Measurements from ENCODE around the gene SLC22A5.
"Not testable (repeated sequence)": the region's sequence is repeated elsewhere in the genome, so short reads cannot be mapped to it uniquely, and the experiment has no call there.

Gene SLC22A5

GRCh38 chr5:132435447-132435846 is 65.9 kb downstream of the SLC22A5 start:
- ChIA-PET POLR2A (no interaction called here), CTCF (interaction anchor here (0.7 to 0.9 kb wide), 2 partner anchors 65 to 258 kb away, joined by 3 read pairs; no protein-coding TSS in a partner anchor)
- H3K9me3 ChIP-seq (ENCODE audit: control insufficient read depth, insufficient read depth, low read depth, low read length), result no peaks in the 10 kb centered on the region
- H3K27ac ChIP-seq (ENCODE audit: extremely low read depth, low read depth, low read length), result no peak overlapping the region
- TF ChIP-seq ZNF155 (tag by site-specific recombination; IDR thresholded peaks at IDR 0.05) (no peak), ZNF404 (tag by site-specific recombination; IDR thresholded peaks at IDR 0.05) (no peak)
- H3K4me3 ChIP-seq (ENCODE audit: low read depth, low read length), result no peak overlapping the region
- H3K4me1 ChIP-seq (ENCODE audit: control insufficient read depth, insufficient read depth, low read length), result no peaks in the 10 kb centered on the region
- H3K36me3 ChIP-seq (ENCODE audit: control insufficient read depth in 2 of 2, insufficient read depth in 1 of 2, low read length in 2 of 2), result no peaks in the 10 kb centered on the region

GRCh38 chr5:132435886-132436285 is 66.4 kb downstream of the SLC22A5 start:
- peak; percentile 20; the same call in 1 of the 2 replicates for TF ChIP-seq ZFHX2 (tag by site-specific recombination; conservative IDR thresholded peaks at IDR 0.05)
- no peak for TF ChIP-seq OVOL3 (tag by site-specific recombination; IDR thresholded peaks at IDR 0.05)
- no peak for TF ChIP-seq ZNF580 (tag by site-specific recombination; IDR thresholded peaks at IDR 0.05)
- peak; percentile 58; the same call in 1 of the 2 replicates for TF ChIP-seq KLF1 (tag by site-specific recombination; IDR thresholded peaks at IDR 0.05)
- no peaks in the 10 kb centered on the region for H3K9me3 ChIP-seq (ENCODE audit: control insufficient read depth, insufficient read depth, low read depth, low read length)
- H3K4me3 ChIP-seq (ENCODE audit: low read depth, low read length), result no peak overlapping the region
- POLR2A ChIA-PET, result interaction anchor here (0.6 kb wide), 1 partner anchor 13 kb away, joined by 3 read pairs; no protein-coding TSS in a partner anchor
- no peak overlapping the region for H3K27ac ChIP-seq (ENCODE audit: extremely low read depth, low read depth, low read length)
- CTCF ChIA-PET, result interaction anchor here (1.1 kb wide), 1 partner anchor 62 kb away, joined by 3 read pairs; no protein-coding TSS in a partner anchor
- H3K4me1 ChIP-seq (ENCODE audit: control insufficient read depth, insufficient read depth, low read length), result no peaks in the 10 kb centered on the region
- no peaks in the 10 kb centered on the region for H3K36me3 ChIP-seq (ENCODE audit: control insufficient read depth in 2 of 2, insufficient read depth in 1 of 2, low read length in 2 of 2)

- Histone ChIP-seq H3K4me3 (ENCODE audit: low read depth, low read length) (no peak overlapping the region), H3K9me3 (ENCODE audit: control insufficient read depth, insufficient read depth, low read depth, low read length) (no peaks in the 10 kb centered on the region), H3K27ac (ENCODE audit: extremely low read depth, low read depth, low read length) (no peak overlapping the region), H3K36me3 (ENCODE audit: control insufficient read depth in 2 of 2, insufficient read depth in 1 of 2, low read length in 2 of 2) (no peaks in the 10 kb centered on the region), H3K4me1 (ENCODE audit: control insufficient read depth, insufficient read depth, low read length) (no peaks in the 10 kb centered on the region)
- TF ChIP-seq SCRT2 (tag by site-specific recombination; IDR thresholded peaks at IDR 0.05), result 0 out of 2 replicates have a peak, but pooled peaks have one; percentile 29
- no peak for TF ChIP-seq ZNF426 (tag by site-specific recombination; IDR thresholded peaks at IDR 0.05)
- POLR2A ChIA-PET, result no interaction called here
- CTCF ChIA-PET, result interaction anchor here (1.1 kb wide), 1 partner anchor 61 kb away, joined by 3 read pairs; no protein-coding TSS in a partner anchor
These were observed 67.4 kb downstream of the SLC22A5 start for GRCh38 chr5:132436936-132437335.

- peak; percentile 57 for TF ChIP-seq ZFHX2 (tag by site-specific recombination; conservative IDR thresholded peaks at IDR 0.05)
- TF ChIP-seq GLIS1 (tag by site-specific recombination; IDR thresholded peaks at IDR 0.05), result peak; percentile 65
- no peak for TF ChIP-seq ZNF449 (tag by site-specific recombination; IDR thresholded peaks at IDR 0.05)
- TF ChIP-seq ZNF19 (tag by site-specific recombination; IDR thresholded peaks at IDR 0.05; ENCODE audit: low read depth), result no peak
- TF ChIP-seq ZNF280D (tag by site-specific recombination; IDR thresholded peaks at IDR 0.05), result no peak
- no peak for TF ChIP-seq ZNF747 (tag by site-specific recombination; IDR thresholded peaks at IDR 0.05)
- TF ChIP-seq ZNF398 (tag by site-specific recombination; IDR thresholded peaks at IDR 0.05), result peak; percentile 39; the same call in 1 of the 2 replicates
- TF ChIP-seq ZNF785 (tag by site-specific recombination; IDR thresholded peaks at IDR 0.05), result no peak
- peak; percentile 10; the same call in 1 of the 2 replicates for TF ChIP-seq SP3 (tag by site-specific recombination; IDR thresholded peaks at IDR 0.05)
- TF ChIP-seq ZNF37A (tag by site-specific recombination; IDR thresholded peaks at IDR 0.05), result no peak
- H3K9me3 ChIP-seq (ENCODE audit: control insufficient read depth, insufficient read depth, low read depth, low read length), result no peaks in the 10 kb centered on the region
- H3K4me1 ChIP-seq (ENCODE audit: control insufficient read depth, insufficient read depth, low read length), result no peaks in the 10 kb centered on the region
- ChIA-PET POLR2A (interaction anchor here (1.4 kb wide), 1 partner anchor 10 kb away, joined by 6 read pairs; no protein-coding TSS in a partner anchor), CTCF (interaction anchor here (0.8 to 2.4 kb wide), 4 partner anchors 14 to 66 kb away, joined by 3 to 6 read pairs (median 4); no protein-coding TSS in a partner anchor)
- H3K36me3 ChIP-seq (ENCODE audit: control insufficient read depth in 2 of 2, insufficient read depth in 1 of 2, low read length in 2 of 2), result no peaks in the 10 kb centered on the region
- no peak overlapping the region for H3K27ac ChIP-seq (ENCODE audit: extremely low read depth, low read depth, low read length)
- no peak overlapping the region for H3K4me3 ChIP-seq (ENCODE audit: low read depth, low read length)
These were observed 68.2 kb downstream of the SLC22A5 start for GRCh38 chr5:132437604-132438266.

- H3K27ac ChIP-seq (ENCODE audit: extremely low read depth, low read depth, low read length); H3K9me3 ChIP-seq (ENCODE audit: control insufficient read depth, insufficient read depth, low read depth, low read length); H3K4me1 ChIP-seq (ENCODE audit: control insufficient read depth, insufficient read depth, low read length); H3K4me3 ChIP-seq (ENCODE audit: low read depth, low read length); H3K36me3 ChIP-seq (ENCODE audit: control insufficient read depth in 2 of 2, insufficient read depth in 1 of 2, low read length in 2 of 2): not testable (repeated sequence)
- ChIA-PET POLR2A (interaction anchor here (1.4 kb wide), 1 partner anchor 9 kb away, joined by 6 read pairs; no protein-coding TSS in a partner anchor), CTCF (interaction anchor here (0.8 to 2.4 kb wide), 4 partner anchors 14 to 66 kb away, joined by 3 to 6 read pairs (median 4); no protein-coding TSS in a partner anchor)
These were observed 68.7 kb downstream of the SLC22A5 start for GRCh38 chr5:132438267-132438645.

Data from HEK293 (cell line).